WTC11 (cell line): ENCODE results near the gene OR52J3.

ENCODE experiments used
- ATF2 ChIP-seq: sonication (generic); formaldehyde crosslinking; IDR thresholded peaks from 2 replicates; pipeline ENCODE4 v1.8.1; 2022; ENCODE audit warnings: low read depth, missing genetic modification reagents, borderline replicate concordance
- CTCF ChIP-seq: fragments of 200-600 bp; IDR thresholded peaks from 2 replicates; pipeline ENCODE4 v1.8.0; 2022; ENCODE audit warnings: antibody characterized with exemption
- ESRRA ChIP-seq: sonication (generic); formaldehyde crosslinking; IDR thresholded peaks from 2 replicates; pipeline ENCODE4 v1.8.1; 2022; ENCODE audit warnings: mild to moderate bottlenecking, missing genetic modification reagents, borderline replicate concordance
- ETV6 ChIP-seq: sonication (generic); formaldehyde crosslinking; IDR thresholded peaks from 2 replicates; pipeline ENCODE4 v1.8.1; 2022; ENCODE audit warnings: mild to moderate bottlenecking, missing genetic modification reagents
- GABPB1 ChIP-seq: sonication (generic); formaldehyde crosslinking; IDR thresholded peaks from 2 replicates; pipeline ENCODE4 v1.8.1; 2023; ENCODE audit warnings: mild to moderate bottlenecking, missing genetic modification reagents
- IRF2 ChIP-seq: sonication (generic); formaldehyde crosslinking; IDR thresholded peaks from 2 replicates; pipeline ENCODE4 v1.8.0; 2022; ENCODE audit warnings: low read depth, missing genetic modification reagents, borderline replicate concordance
- JUN ChIP-seq: sonication (generic); formaldehyde crosslinking; IDR thresholded peaks from 2 replicates; pipeline ENCODE4 v1.8.0; 2023; ENCODE audit warnings: mild to moderate bottlenecking, missing genetic modification reagents
- MAX ChIP-seq: sonication (generic); formaldehyde crosslinking; IDR thresholded peaks from 2 replicates; pipeline ENCODE4 v1.8.0; 2022; ENCODE audit warnings: mild to moderate bottlenecking, missing genetic modification reagents
- NFYB ChIP-seq: sonication (generic); formaldehyde crosslinking; conservative IDR thresholded peaks from 2 replicates; pipeline ENCODE4 v1.8.0; 2022; ENCODE audit warnings: low read depth, missing genetic modification reagents
- ZBTB21 ChIP-seq: sonication (generic); formaldehyde crosslinking; IDR thresholded peaks from 2 replicates; pipeline ENCODE4 v1.8.1; 2023; ENCODE audit warnings: mild to moderate bottlenecking, missing genetic modification reagents, borderline replicate concordance

GRCh38 chr11:5081405-5081804 lies 35.1 kb downstream of the OR52J3 start:
- TF ChIP-seq CTCF (no peak), NFYB (CRISPR knock-in tag) (no peak), ATF2 (CRISPR knock-in tag) (no peak), JUN (CRISPR knock-in tag) (no peak), ETV6 (no peak), IRF2 (no peak), ZBTB21 (CRISPR knock-in tag) (no peak), ESRRA (no peak), MAX (CRISPR knock-in tag) (no peak), GABPB1 (CRISPR knock-in tag) (no peak)
